Measurements from ENCODE around the gene GLRA3.

GRCh38 chr4:174834477-174834876 is 5.4 kb upstream of the GLRA3 start:
- no peak for TF ChIP-seq RAD21 (IDR thresholded peaks at IDR 0.05; ENCODE audit: low read depth)
- no peak for TF ChIP-seq REST (IDR thresholded peaks at IDR 0.05; ENCODE audit: low read depth)
- no peak for TF ChIP-seq MAX (IDR thresholded peaks at IDR 0.05)
- no peak for TF ChIP-seq YY1 (IDR thresholded peaks at IDR 0.05; ENCODE audit: low read depth)
- no peak for TF ChIP-seq EP300 (IDR thresholded peaks at IDR 0.05; ENCODE audit: borderline replicate concordance)

All from Ishikawa (cell line).